HCT116 (cell line): Measurements from ENCODE around the gene EFCAB10. TPM values are rescaled to one million over a fixed set of nuclear protein-coding genes. Genes with fewer than 3 reads are reported as not detected.

ENCODE experiments used
- ATAC-seq: fragments of 200-7000 bp; cut with Tn5 transposase; 2 replicates; pipeline ENCODE4 v1.9.1; 2020; ENCODE audit warnings: mild to moderate bottlenecking, moderate library complexity
- BruUV-seq: library from RNA; stranded (reverse); fragments of 400-500 nt; replicated peaks from 2 replicates; lab custom pipeline; 2021; lab: Mats Ljungman, UMichigan
- CTCF ChIA-PET: fragments of 300-600 bp; sonication (Branson Sonifier 250); formaldehyde crosslinking; loops from one replicate; lab custom pipeline; 2021; ENCODE audit warnings: antibody characterized with exemption; lab: Charles Lee
- POLR2A ChIA-PET: fragments of 300-600, 350-600 bp; sonication (Branson Sonifier 250); formaldehyde crosslinking; loops from one replicate; lab custom pipeline; 2021; ENCODE audit warnings: antibody characterized with exemption; lab: Charles Lee
- RAD21 ChIA-PET, 2 experiments: fragments of 300-600 bp; sonication (Branson Sonifier 250); formaldehyde crosslinking; loops; one replicate each; lab custom pipeline; 2023; ENCODE audit warnings: low total read pairs in 2 of 2; ENCODE audit not compliant: uncharacterized antibody in 2 of 2, unreplicated experiment in 2 of 2, low non-redundant PET in 1 of 2; lab: Charles Lee
- DNase-seq: peaks from one replicate; pipeline ENCODE4 v3.0.0-alpha.2; 2010; ENCODE audit warnings: low read depth, low spot score
- H2AFZ ChIP-seq: fragments of 200-600 bp; shearing (Covaris generic), sonication (generic); 2 replicates; pipeline ENCODE4 v1.6.1; 2017; ENCODE audit warnings: low read depth, mixed run types, mixed read lengths, antibody characterized with exemption, low read length; ENCODE audit not compliant: poor library complexity, severe bottlenecking
- H3K27ac ChIP-seq: 2 replicates; pipeline ENCODE4 v1.5.1; 2012; ENCODE audit warnings: low read depth, low read length
- H3K27me3 ChIP-seq: fragments of 200-600 bp; sonication (generic); 2 replicates; pipeline ENCODE4 v1.6.1; 2016; ENCODE audit warnings: mixed run types, low read length, mixed read lengths; ENCODE audit not compliant: insufficient read depth
- H3K36me3 ChIP-seq, 2 experiments: fragments of 200-500 bp in 1 of 2; fragments of 200-600 bp in 1 of 2; sonication (Bioruptor generic) in 1 of 2; sonication (generic) in 1 of 2; 2 replicates each; pipeline versions ENCODE4 v1.5.1 to v1.6.1; 2014 to 2016; ENCODE audit warnings: low read length in 2 of 2, inconsistent platforms in 1 of 2, mixed read lengths in 1 of 2, mixed run types in 1 of 2; ENCODE audit not compliant: insufficient read depth in 2 of 2, control insufficient read depth in 1 of 2
- H3K4me1 ChIP-seq, 2 experiments: fragments of 200-600 bp in 1 of 2; sonication (generic) in 1 of 2; 2 replicates each; pipeline versions ENCODE4 v1.5.1 to v1.6.1; 2012 to 2017; ENCODE audit warnings: low read length in 2 of 2, inconsistent platforms in 1 of 2, mild to moderate bottlenecking in 1 of 2, mixed read lengths in 1 of 2, mixed run types in 1 of 2, moderate library complexity in 1 of 2; ENCODE audit not compliant: insufficient read depth in 2 of 2, control insufficient read depth in 1 of 2
- H3K4me2 ChIP-seq: fragments of 200-600 bp; sonication (generic); 2 replicates; pipeline ENCODE4 v1.6.1; 2017; ENCODE audit warnings: mixed run types, low read length, mixed read lengths
- H3K4me3 ChIP-seq, 2 experiments: fragments of 200-600 bp in 1 of 2; sonication (generic) in 1 of 2; replicated peaks in 1 of 2; 2 replicates each; pipeline ENCODE4 v1.5.1; 2011 to 2016; ENCODE audit warnings: low read length in 2 of 2, control low read depth in 1 of 2, low read depth in 1 of 2, mild to moderate bottlenecking in 1 of 2, mixed read lengths in 1 of 2, mixed run types in 1 of 2
- H3K79me2 ChIP-seq: fragments of 200-600 bp; sonication (generic); 2 replicates; pipeline ENCODE4 v1.6.1; 2017; ENCODE audit warnings: mild to moderate bottlenecking, mixed run types, low read length, moderate library complexity, mixed read lengths; ENCODE audit not compliant: insufficient read depth
- H3K9ac ChIP-seq: fragments of 200-600 bp; sonication (generic); 2 replicates; pipeline ENCODE4 v1.6.1; 2016; ENCODE audit warnings: low read length, mixed read lengths
- H3K9me2 ChIP-seq: fragments of 200-600 bp; sonication (generic), shearing (Covaris generic); 2 replicates; pipeline ENCODE4 v1.6.1; 2017; ENCODE audit warnings: mixed run types, mild to moderate bottlenecking, moderate library complexity; ENCODE audit not compliant: insufficient read depth
- H3K9me3 ChIP-seq, 2 experiments: fragments of 200-500 bp in 1 of 2; fragments of 200-600 bp in 1 of 2; sonication (Bioruptor generic) in 1 of 2; sonication (generic) in 1 of 2; 2 replicates each; pipeline ENCODE4 v1.6.1; 2014 to 2017; ENCODE audit warnings: low read length in 2 of 2, mixed read lengths in 2 of 2, inconsistent platforms in 1 of 2, low read depth in 1 of 2, mild to moderate bottlenecking in 1 of 2, mixed run types in 1 of 2, moderate library complexity in 1 of 2; ENCODE audit not compliant: control insufficient read depth in 1 of 2, insufficient read depth in 1 of 2
- H4K20me1 ChIP-seq: fragments of 200-600 bp; sonication (generic), shearing (Covaris generic); 2 replicates; pipeline ENCODE4 v1.6.1; 2017; ENCODE audit warnings: mixed run types, mild to moderate bottlenecking, moderate library complexity; ENCODE audit not compliant: insufficient read depth
- CEBPB ChIP-seq: IDR thresholded peaks from 2 replicates; pipeline ENCODE4 v1.6.1; 2012; ENCODE audit warnings: low read depth
- EZH2 ChIP-seq: fragments of 200-600 bp; sonication (generic); IDR thresholded peaks from 2 replicates; pipeline ENCODE4 v1.6.1; 2017; ENCODE audit warnings: antibody characterized with exemption, mixed run types
- FOSL1 ChIP-seq: IDR thresholded peaks from 2 replicates; pipeline ENCODE4 v1.6.1; 2012; ENCODE audit warnings: low read depth
- POLR2A ChIP-seq: IDR thresholded peaks from 2 replicates; pipeline ENCODE4 v1.7.0; 2011; ENCODE audit warnings: borderline replicate concordance; ENCODE audit not compliant: insufficient read depth, insufficient read length; ENCODE audit errors: extremely low read depth
- TCF7L2 ChIP-seq: IDR thresholded peaks from 2 replicates; pipeline ENCODE4 v1.7.0; 2011; ENCODE audit warnings: borderline replicate concordance, inconsistent platforms; ENCODE audit not compliant: insufficient read depth, insufficient read length; ENCODE audit errors: extremely low read depth
- ZFX ChIP-seq: fragments of 450-650 bp; IDR thresholded peaks from 2 replicates; pipeline ENCODE4 v1.6.1; 2017
- ZNF274 ChIP-seq: fragments of 200-500 bp; sonication (Bioruptor generic); IDR thresholded peaks from 2 replicates; pipeline ENCODE4 v1.6.1; 2014; ENCODE audit warnings: mild to moderate bottlenecking, low read depth, low read length, inconsistent platforms
- intact Hi-C: fragments of 100-400 bp; cut with micrococcal nuclease; formaldehyde crosslinking; loops from 2 replicates; pipeline ENCODE4 v1.10.0; 2022
- total RNA-seq: library from RNA; stranded (reverse); gene quantifications from one replicate; pipeline ENCODE4 v1.2.1, GENCODE V29; 2021; ENCODE audit not compliant: unreplicated experiment
- TF ChIP-seq, protein P1 (sequence below): IDR thresholded peaks from 2 replicates; pipeline ENCODE4 v1.6.1; 2012

EFCAB10 gene
- total RNA-seq, 1 experiment from 2014 or later: 1.7 TPM

DNA sequence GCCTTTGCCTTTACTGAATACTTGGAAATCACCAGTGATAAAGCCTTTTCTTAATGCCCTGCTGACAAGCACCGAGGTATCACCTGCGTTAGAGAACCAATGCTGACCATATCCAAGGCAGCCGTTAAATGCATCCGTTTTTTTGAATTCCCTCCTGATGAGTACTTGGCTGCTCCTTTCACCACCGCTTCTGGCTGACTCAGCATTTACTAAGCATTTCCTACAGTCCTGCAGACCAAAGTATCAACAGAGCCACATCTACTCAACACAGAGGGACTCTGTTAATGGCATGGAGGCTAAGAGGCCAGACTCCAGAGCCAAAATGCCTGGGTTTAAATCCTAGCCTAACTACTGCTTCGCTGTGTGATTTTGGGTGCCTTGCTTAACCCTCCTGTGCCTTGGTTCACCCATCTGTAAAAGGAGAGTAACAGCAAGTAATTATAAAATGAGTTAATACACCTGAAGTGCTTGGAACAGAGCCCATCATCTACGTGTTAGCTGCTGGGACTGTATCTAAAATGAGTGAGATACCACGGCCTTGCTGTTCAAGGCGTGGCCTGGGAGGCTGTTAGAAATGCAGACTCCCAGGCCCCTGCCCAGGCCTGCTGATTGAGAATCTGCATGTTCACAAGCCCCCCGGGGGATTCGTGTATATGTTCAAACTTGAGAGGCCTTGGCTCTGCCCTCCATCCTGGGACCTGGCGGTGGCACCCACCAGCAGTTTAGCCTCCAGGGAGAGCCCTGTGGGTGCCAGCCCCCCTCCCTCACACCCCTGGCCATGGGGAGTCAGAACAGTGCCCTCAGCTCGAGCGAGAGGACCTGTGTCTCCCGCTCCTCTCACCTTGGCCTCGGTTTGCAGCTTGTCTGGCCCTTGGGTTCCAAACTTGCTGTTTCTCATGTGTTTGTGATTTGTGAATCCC lies 30.8 kb upstream of the EFCAB10 start:
- TF ChIP-seq ZFX (no peak), EZH2 (no peak), FOSL1 (no peak), ZNF274 (no peak), TCF7L2 (no peak), CEBPB (no peak)
- TF ChIP-seq, all 23 proteins: peak for 0
- no peak overlapping the region for H3K27ac ChIP-seq
- no peaks in the 10 kb centered on the region for H3K4me1 ChIP-seq
- no peaks in the 10 kb centered on the region for H3K79me2 ChIP-seq
- POLR2A ChIA-PET: no interaction called here
- H3K9me2 ChIP-seq: no peaks in the 10 kb centered on the region
- RAD21 ChIA-PET: no interaction called here
- BruUV-seq: no TSS peak
- intact Hi-C loops: no loop called here
- ATAC-seq: no peak
- no peak overlapping the region for H3K9ac ChIP-seq
- H3K36me3 ChIP-seq: no peaks in the 10 kb centered on the region
- H4K20me1 ChIP-seq: no peaks in the 10 kb centered on the region
- DNase-seq: no peak
- H3K27me3 ChIP-seq: no peaks in the 10 kb centered on the region
- no peak overlapping the region for H3K4me3 ChIP-seq
- CTCF ChIA-PET: no interaction called here
- H3K9me3 ChIP-seq: no peaks in the 10 kb centered on the region
- no peak overlapping the region for H2AFZ ChIP-seq
- H3K4me2 ChIP-seq: no peak overlapping the region

DNA sequence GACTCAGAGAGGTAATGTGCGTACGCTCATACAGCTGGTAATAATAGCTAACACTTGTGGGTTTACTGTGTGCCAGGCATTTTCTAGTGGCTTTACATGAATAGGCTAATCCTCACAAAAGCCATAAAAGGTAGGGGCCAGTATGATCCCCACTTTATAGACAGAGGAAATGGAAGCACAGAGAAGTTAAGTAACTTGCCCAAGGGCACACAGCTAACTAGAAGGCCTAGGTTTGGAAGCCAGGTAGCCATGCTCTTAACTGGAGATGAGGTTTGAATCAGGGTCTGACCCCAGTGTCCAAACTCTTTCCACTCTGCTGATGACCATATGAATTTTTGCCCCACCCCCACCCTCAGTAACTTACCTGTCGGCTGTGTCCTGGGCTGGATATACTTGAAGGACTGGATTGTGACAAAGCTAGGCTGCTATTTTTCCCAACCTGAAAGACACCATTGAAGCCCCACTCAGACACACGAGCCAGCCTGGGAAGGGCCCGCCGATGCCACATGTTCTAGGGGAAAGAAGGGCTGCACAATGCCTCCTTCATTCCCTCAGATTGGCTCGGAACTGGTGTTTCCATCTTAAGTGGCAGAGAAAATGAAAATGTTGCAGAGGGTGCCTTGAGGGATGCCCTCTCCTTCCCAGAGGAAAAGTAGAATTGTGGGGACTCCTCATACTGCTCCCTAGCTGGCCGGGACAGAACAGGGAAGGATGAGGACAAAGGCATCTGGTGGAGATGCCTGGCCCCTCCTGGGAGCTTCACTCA lies 29.1 kb upstream of the EFCAB10 start:
- CTCF ChIA-PET: no interaction called here
- no peak for ATAC-seq
- Histone ChIP-seq H3K4me1 (no peaks in the 10 kb centered on the region), H3K9me2 (no peaks in the 10 kb centered on the region), H2AFZ (no peak overlapping the region), H3K9me3 (no peaks in the 10 kb centered on the region), H3K27ac (no peak overlapping the region), H3K4me2 (no peak overlapping the region), H3K36me3 (no peaks in the 10 kb centered on the region), H3K4me3 (no peak overlapping the region), H3K9ac (no peak overlapping the region), H4K20me1 (no peaks in the 10 kb centered on the region), H3K79me2 (no peaks in the 10 kb centered on the region), H3K27me3 (no peaks in the 10 kb centered on the region)
- BruUV-seq: no TSS peak
- RAD21 ChIA-PET: no interaction called here
- POLR2A ChIA-PET: no interaction called here
- TF ChIP-seq POLR2A: no peak
- TF ChIP-seq, protein P1, sequence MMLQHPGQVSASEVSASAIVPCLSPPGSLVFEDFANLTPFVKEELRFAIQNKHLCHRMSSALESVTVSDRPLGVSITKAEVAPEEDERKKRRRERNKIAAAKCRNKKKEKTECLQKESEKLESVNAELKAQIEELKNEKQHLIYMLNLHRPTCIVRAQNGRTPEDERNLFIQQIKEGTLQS: no peak
- intact Hi-C loops: no loop called here
- DNase-seq: no peak
